Measurements from ENCODE around the gene TTC7B.

GRCh38 chr14:90842726-90843125 is 26.5 kb upstream of the TTC7B start:
- TF ChIP-seq CTCF (IDR thresholded peaks at IDR 0.05) (no peak), POLR2A (IDR thresholded peaks at IDR 0.05) (no peak)

All from esophagus squamous epithelium (tissue), 4 donors.